ENCODE data around the gene NEU4.

DNA sequence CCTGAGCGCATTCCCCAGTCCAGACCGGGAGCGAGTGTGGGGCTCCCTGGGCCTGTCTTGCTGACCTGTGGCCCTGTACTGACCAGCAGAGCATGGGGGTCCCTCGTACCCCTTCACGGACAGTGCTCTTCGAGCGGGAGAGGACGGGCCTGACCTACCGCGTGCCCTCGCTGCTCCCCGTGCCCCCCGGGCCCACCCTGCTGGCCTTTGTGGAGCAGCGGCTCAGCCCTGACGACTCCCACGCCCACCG, 5.3 kb downstream of the NEU4 start:
- TF ChIP-seq TAF1 (IDR thresholded peaks at IDR 0.05; ENCODE audit: low read depth) (no peak), EZH2 (IDR thresholded peaks at IDR 0.05; ENCODE audit: borderline replicate concordance, insufficient read depth, low read length, poor library complexity, severe bottlenecking) (no peak), POLR2AphosphoS5 (IDR thresholded peaks at IDR 0.05) (no peak), EP300 (conservative IDR thresholded peaks at IDR 0.05; ENCODE audit: poor library complexity, severe bottlenecking) (no peak), SMC3 (conservative IDR thresholded peaks at IDR 0.05; ENCODE audit: poor library complexity) (no peak), RAD21 (conservative IDR thresholded peaks at IDR 0.05) (no peak)
- TF ChIP-seq, protein P1, sequence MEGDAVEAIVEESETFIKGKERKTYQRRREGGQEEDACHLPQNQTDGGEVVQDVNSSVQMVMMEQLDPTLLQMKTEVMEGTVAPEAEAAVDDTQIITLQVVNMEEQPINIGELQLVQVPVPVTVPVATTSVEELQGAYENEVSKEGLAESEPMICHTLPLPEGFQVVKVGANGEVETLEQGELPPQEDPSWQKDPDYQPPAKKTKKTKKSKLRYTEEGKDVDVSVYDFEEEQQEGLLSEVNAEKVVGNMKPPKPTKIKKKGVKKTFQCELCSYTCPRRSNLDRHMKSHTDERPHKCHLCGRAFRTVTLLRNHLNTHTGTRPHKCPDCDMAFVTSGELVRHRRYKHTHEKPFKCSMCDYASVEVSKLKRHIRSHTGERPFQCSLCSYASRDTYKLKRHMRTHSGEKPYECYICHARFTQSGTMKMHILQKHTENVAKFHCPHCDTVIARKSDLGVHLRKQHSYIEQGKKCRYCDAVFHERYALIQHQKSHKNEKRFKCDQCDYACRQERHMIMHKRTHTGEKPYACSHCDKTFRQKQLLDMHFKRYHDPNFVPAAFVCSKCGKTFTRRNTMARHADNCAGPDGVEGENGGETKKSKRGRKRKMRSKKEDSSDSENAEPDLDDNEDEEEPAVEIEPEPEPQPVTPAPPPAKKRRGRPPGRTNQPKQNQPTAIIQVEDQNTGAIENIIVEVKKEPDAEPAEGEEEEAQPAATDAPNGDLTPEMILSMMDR (IDR thresholded peaks at IDR 0.05; ENCODE audit: poor library complexity, severe bottlenecking), result no peak

All from neural cell (in vitro differentiated cells).